T-helper 1 cell treated with Interleukin-12 subunit alpha and Interleukin-12 subunit beta and Interleukin-4 antibody, amounts not matched to agents 30 μg/mL and 1 μg/mL, for 36 hours (primary cell): ENCODE measurements around the gene LTBP1.

ENCODE experiments used
- H3K27ac Mint-ChIP-seq: one replicate; pipeline ENCODE4 v1.8.0; 2021; ENCODE audit warnings: mild to moderate bottlenecking, mixed read lengths
- H3K27me3 Mint-ChIP-seq: one replicate; pipeline ENCODE4 v1.8.0; 2021; ENCODE audit warnings: low read depth, mixed read lengths
- H3K36me3 Mint-ChIP-seq: one replicate; pipeline ENCODE4 v1.8.0; 2021; ENCODE audit warnings: low read depth, mixed read lengths
- H3K4me1 Mint-ChIP-seq: one replicate; pipeline ENCODE4 v1.8.0; 2021; ENCODE audit warnings: low read depth, mixed read lengths
- H3K4me3 Mint-ChIP-seq: one replicate; pipeline ENCODE4 v1.8.0; 2021; ENCODE audit warnings: mild to moderate bottlenecking, moderate library complexity, mixed read lengths
- H3K9me3 Mint-ChIP-seq: one replicate; pipeline ENCODE4 v1.8.0; 2021; ENCODE audit warnings: mixed read lengths

Gene LTBP1

DNA sequence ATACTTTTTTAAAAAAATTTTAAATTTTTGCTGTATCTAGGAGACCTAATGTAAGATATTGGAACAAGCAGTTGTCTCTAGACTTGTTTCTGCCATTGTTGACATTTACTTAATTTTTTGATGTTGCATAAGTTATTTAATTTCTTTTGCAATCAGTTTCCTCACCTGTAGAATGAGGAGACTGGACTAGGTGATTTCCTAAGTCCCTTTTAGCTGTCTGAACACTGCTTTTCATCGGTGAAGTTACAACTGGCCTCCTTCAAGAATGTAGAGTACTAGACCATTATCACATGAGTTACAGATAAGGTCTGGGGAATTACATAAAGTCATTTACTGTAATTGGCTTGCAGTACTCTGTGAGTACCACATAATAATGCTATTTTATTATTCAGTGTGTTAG lies 147.6 kb downstream of the LTBP1 start:
- H3K4me3 Mint-ChIP-seq: no peak overlapping the region
- no peaks in the 10 kb centered on the region for H3K4me1 Mint-ChIP-seq
- no peaks in the 10 kb centered on the region for H3K36me3 Mint-ChIP-seq
- no peaks in the 10 kb centered on the region for H3K9me3 Mint-ChIP-seq
- no peak overlapping the region for H3K27ac Mint-ChIP-seq
- peaks cover 17% of the 10 kb centered on the region for H3K27me3 Mint-ChIP-seq

DNA sequence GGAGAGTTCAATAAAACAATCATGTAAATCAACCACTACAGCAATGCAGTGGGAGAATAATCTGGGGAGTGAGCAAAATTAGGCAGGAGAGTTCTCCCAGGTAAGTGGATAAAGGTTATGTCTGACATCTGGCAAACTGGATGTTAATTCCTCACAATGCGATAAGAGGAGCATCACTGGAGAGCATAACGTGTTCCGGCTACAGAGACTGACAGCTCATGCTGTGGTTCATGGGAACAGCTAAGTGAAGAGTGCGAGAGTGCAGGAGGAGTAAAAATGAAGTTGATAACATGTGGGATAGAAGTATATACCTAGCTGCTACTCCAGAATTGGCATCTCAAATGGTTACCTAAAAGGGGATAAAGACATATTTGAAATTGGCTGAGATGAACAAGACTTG lies 153.2 kb downstream of the LTBP1 start:
- no peaks in the 10 kb centered on the region for H3K36me3 Mint-ChIP-seq
- no peak overlapping the region for H3K27ac Mint-ChIP-seq
- no peaks in the 10 kb centered on the region for H3K4me1 Mint-ChIP-seq
- H3K27me3 Mint-ChIP-seq: peaks cover 7% of the 10 kb centered on the region
- H3K9me3 Mint-ChIP-seq: no peaks in the 10 kb centered on the region
- no peak overlapping the region for H3K4me3 Mint-ChIP-seq

DNA sequence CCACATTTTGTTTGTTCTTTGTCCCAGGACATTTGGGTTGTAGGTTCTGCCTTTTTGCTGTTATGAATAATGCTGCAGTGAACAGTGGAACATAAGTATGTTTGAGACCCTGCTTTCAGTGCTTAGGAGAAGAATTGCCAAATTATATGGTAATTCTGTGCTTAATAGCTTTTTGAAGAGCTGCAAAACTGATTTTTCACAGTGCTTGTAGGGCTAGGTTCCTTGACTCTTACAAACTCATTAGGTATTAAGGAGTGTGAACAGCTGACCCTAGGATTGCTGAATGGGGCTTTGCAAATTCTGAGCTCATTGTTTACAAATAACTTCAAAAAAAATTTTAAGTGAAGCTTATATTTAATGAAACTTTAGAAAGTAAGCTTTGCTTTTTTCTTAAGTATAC lies 154.2 kb downstream of the LTBP1 start:
- Mint-ChIP-seq H3K4me3 (no peak overlapping the region), H3K4me1 (no peaks in the 10 kb centered on the region), H3K27ac (no peak overlapping the region), H3K27me3 (peaks cover 5% of the 10 kb centered on the region), H3K9me3 (no peaks in the 10 kb centered on the region), H3K36me3 (no peaks in the 10 kb centered on the region)

- Mint-ChIP-seq H3K4me1 (no peaks in the 10 kb centered on the region), H3K9me3 (no peaks in the 10 kb centered on the region), H3K27me3 (no peaks in the 10 kb centered on the region), H3K4me3 (no peak overlapping the region), H3K36me3 (no peaks in the 10 kb centered on the region), H3K27ac (no peak overlapping the region)
Measured at GRCh38 chr2:33104052-33104623, 157.4 kb downstream of the LTBP1 start.

- H3K9me3 Mint-ChIP-seq: no peaks in the 10 kb centered on the region
- H3K4me3 Mint-ChIP-seq: no peak overlapping the region
- no peak overlapping the region for H3K27ac Mint-ChIP-seq
Measured at GRCh38 chr2:33104726-33105125, 158.0 kb downstream of the LTBP1 start.

DNA sequence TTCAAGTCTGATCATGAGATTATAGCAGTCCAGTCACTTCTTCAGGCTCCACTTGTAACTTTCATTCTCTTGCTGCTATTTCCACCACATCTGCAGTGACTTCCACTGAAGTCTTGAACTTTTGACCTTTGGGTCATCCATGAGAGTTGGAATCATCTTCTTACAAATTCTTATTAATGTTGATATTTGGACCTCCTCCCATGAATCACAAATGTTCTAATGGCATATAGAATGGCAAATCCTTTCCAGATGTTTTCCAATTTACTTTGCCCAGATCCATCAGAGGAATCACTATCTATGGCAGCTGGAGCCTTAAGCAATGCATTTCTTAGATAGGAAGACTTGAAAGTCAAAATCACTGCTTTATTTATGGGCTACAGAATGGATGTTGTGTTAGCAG lies 159.4 kb downstream of the LTBP1 start:
- Mint-ChIP-seq H3K9me3 (no peaks in the 10 kb centered on the region), H3K36me3 (no peaks in the 10 kb centered on the region), H3K4me1 (no peaks in the 10 kb centered on the region), H3K27ac (no peak overlapping the region), H3K4me3 (no peak overlapping the region), H3K27me3 (no peaks in the 10 kb centered on the region)

More at GRCh38 chr2:33104726-33105125, 158.0 kb downstream of the LTBP1 start:
- H3K27me3 Mint-ChIP-seq: no peaks in the 10 kb centered on the region
- H3K36me3 Mint-ChIP-seq: no peaks in the 10 kb centered on the region
- no peaks in the 10 kb centered on the region for H3K4me1 Mint-ChIP-seq

DNA sequence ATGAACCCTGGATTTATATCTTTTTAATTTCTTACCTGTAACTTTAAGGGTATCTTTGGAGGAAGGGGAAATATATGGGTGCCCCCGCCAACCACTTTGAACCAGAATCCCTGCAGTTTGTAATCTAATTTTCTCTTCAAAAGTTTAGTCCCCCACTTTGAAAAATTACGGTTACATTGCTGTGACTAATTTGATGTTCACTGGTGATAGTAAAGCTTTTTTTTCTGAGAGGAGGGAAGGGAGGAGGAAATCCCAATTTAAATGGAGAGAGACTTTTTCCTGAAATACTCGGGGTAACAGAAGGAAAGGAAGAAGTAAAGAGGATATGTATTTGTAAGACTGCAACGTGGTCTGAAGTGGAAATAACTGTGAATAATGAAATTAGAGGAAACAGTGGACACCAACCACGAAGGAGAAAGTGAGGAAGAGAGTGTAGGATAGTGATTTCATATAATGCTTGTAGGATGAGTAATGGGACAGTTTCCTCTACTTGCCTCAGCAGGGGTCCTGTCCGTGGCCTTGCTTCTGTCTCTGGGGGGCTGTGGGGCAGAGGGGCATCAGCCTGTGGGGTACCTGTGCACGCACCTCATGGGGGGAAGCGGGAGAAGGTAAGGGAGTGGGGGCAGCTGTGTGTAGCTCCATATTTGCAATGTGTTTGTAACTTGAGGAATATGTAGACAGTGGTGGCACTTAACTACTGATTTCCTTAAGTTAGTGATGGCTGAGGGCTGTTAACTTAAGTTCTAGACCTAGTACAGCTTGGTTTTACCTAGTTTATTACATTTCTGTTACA lies 161.1 kb downstream of the LTBP1 start:
- no peaks in the 10 kb centered on the region for H3K36me3 Mint-ChIP-seq
- no peak overlapping the region for H3K4me3 Mint-ChIP-seq
- H3K27ac Mint-ChIP-seq: no peak overlapping the region
- H3K27me3 Mint-ChIP-seq: no peaks in the 10 kb centered on the region
- H3K9me3 Mint-ChIP-seq: no peaks in the 10 kb centered on the region
- H3K4me1 Mint-ChIP-seq: no peaks in the 10 kb centered on the region

DNA sequence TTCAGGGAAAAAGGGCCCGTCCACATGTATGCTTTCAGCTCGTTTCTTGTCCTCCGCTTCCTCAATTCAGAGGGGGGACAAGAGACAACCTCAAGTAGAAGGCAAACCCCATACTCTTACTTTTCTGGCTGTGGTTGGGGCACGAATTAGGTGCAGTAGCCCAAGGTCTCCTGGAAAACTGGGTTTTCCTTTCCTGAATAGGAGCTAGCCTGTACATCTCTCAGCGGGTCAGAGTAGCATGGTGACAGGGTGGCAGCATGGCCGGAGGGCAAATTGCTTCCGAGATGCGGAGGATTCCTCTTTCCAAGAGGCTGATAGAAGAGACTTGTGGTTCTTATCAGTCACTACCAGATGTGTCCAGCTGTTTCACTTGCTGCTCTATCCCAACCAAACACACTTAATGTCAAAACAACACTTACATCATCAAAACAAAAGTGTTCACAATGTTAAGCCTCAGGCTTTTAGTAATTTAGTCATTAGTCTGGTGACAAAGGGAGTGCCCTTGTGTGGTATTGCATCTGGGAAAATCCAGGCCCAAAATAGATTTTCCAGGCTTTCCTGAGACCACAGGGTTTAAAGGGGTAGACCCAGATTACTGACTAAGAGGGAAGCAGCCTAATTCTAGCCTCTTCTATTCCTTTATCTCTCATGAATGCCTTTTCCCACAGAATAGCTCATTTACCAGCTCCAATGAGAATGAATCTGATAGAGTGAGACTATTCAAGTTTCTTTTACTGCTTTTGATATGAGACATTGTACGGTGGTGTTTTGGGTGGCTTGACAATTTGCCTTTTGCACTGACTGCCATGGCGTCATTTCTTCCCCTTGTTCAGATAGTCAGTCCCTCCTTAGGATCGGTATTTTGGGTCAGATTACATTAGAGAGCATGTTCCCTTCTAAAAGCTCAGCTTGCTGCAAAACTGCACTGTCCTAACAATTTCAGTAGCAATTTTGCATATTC lies 162.0 kb downstream of the LTBP1 start:
- Mint-ChIP-seq H3K4me1 (no peaks in the 10 kb centered on the region), H3K4me3 (no peak overlapping the region), H3K27ac (no peak overlapping the region), H3K36me3 (no peaks in the 10 kb centered on the region), H3K9me3 (no peaks in the 10 kb centered on the region), H3K27me3 (no peaks in the 10 kb centered on the region)

- H3K36me3 Mint-ChIP-seq: no peaks in the 10 kb centered on the region
- no peak overlapping the region for H3K4me3 Mint-ChIP-seq
- H3K4me1 Mint-ChIP-seq: no peaks in the 10 kb centered on the region
- no peak overlapping the region for H3K27ac Mint-ChIP-seq
- H3K27me3 Mint-ChIP-seq: no peaks in the 10 kb centered on the region
- H3K9me3 Mint-ChIP-seq: no peaks in the 10 kb centered on the region
Measured at GRCh38 chr2:33110461-33110860, 163.7 kb downstream of the LTBP1 start.

GRCh38 chr2:33111002-33111446 lies 164.3 kb downstream of the LTBP1 start:
- Mint-ChIP-seq H3K4me1 (no peaks in the 10 kb centered on the region), H3K27ac (no peak overlapping the region), H3K36me3 (no peaks in the 10 kb centered on the region), H3K9me3 (no peaks in the 10 kb centered on the region), H3K27me3 (no peaks in the 10 kb centered on the region), H3K4me3 (no peak overlapping the region)

DNA sequence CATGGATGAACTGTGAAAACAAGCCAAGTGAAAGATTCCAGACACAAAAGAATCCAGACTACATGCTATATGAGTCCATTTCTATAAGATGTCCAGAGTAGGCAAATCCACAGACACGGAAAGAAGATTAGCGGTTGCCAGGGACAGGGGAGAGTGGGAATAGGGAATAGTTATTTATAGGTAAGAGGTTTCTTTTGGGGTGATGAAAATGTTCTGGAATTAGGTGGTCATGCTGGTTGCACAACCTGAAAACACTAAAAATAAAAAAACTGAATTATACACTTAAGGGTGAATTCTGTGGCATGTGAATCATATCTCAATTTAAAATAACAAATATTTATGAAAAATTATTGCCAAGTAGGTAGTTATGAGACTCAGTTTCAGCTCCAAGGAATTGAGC lies 168.4 kb downstream of the LTBP1 start:
- no peak overlapping the region for H3K27ac Mint-ChIP-seq
- no peak overlapping the region for H3K4me3 Mint-ChIP-seq

DNA sequence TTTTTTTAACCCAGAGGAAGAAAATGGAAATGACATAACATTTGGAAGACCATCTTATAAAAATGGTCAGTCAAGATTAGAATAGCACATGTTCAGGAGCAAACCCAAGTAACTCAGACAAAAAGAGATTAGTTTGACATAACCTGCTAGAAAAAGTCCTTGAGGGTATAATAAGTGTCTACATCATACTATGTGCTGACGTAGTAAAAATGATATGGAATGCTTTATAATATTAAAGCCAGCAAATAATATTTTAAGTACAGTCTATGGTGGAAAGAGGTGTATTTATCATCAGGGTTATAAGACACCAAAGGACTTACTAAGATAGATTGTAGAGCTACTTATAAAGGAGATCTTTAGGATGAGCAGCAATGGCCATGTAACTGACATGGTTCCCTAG lies 169.0 kb downstream of the LTBP1 start:
- no peaks in the 10 kb centered on the region for H3K9me3 Mint-ChIP-seq
- H3K36me3 Mint-ChIP-seq: no peaks in the 10 kb centered on the region
- no peak overlapping the region for H3K27ac Mint-ChIP-seq
- H3K4me3 Mint-ChIP-seq: no peak overlapping the region
- peaks cover 4% of the 10 kb centered on the region for H3K27me3 Mint-ChIP-seq
- no peaks in the 10 kb centered on the region for H3K4me1 Mint-ChIP-seq

More for the DNA sequence above, 168.4 kb downstream of the LTBP1 start:
- Mint-ChIP-seq H3K4me1 (no peaks in the 10 kb centered on the region), H3K36me3 (no peaks in the 10 kb centered on the region), H3K9me3 (no peaks in the 10 kb centered on the region), H3K27me3 (peaks cover 4% of the 10 kb centered on the region)

DNA sequence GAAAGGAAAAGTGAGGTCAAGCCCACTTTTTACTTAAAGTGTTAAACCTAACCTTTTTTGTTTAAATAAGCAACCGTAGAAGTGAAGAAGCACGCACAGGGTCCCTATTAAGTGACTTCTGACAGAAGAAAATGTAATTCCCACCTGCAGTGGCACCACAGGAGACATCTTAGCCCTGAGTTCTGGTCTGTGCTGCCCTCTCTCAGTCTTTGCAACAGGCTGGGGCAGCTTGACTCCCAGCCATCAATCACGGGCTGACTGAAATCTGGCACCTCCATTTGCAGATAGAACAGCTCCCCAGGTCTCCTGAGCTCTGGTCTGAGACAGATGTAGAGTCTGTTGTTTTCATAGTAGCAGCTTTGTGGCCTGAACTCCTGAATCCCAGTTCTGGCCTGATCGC lies 170.0 kb downstream of the LTBP1 start:
- H3K27ac Mint-ChIP-seq: no peak overlapping the region
- no peaks in the 10 kb centered on the region for H3K4me1 Mint-ChIP-seq
- H3K36me3 Mint-ChIP-seq: no peaks in the 10 kb centered on the region
- H3K4me3 Mint-ChIP-seq: no peak overlapping the region
- no peaks in the 10 kb centered on the region for H3K9me3 Mint-ChIP-seq
- H3K27me3 Mint-ChIP-seq: peaks cover 4% of the 10 kb centered on the region

DNA sequence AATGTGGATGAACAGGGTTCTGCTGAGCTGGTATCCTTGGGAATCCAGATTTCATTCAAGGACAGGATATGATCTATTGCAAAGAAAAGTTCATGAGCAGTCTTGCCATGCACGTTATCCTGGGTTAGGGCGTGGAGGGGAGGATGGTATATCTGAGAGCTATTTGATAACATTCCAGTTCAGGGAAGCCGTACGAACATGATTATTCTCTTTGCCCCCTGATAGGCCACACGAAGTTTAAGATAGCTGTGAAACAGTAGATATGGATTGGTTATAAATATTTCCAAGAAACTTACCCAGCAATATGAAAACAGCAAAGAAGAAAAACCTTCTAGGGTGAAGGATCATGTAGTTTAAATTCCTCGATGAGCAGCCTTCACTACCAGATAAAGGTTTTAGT lies 171.9 kb downstream of the LTBP1 start:
- peaks cover 4% of the 10 kb centered on the region for H3K27me3 Mint-ChIP-seq
- H3K36me3 Mint-ChIP-seq: no peaks in the 10 kb centered on the region
- H3K27ac Mint-ChIP-seq: no peak overlapping the region
- H3K4me1 Mint-ChIP-seq: no peaks in the 10 kb centered on the region
- H3K4me3 Mint-ChIP-seq: no peak overlapping the region
- no peaks in the 10 kb centered on the region for H3K9me3 Mint-ChIP-seq
